GM21529 (cell line): Measurements from ENCODE around the gene TRERF1.
"Not testable (repeated sequence)": the region's sequence is repeated elsewhere in the genome, so short reads cannot be mapped to it uniquely, and the experiment has no call there.

ENCODE experiments used
- ATAC-seq: cut with Tn5 transposase; IDR thresholded peaks from one replicate; pipeline ENCODE4 v1.9.1; 2021; ENCODE audit not compliant: unreplicated experiment

Gene TRERF1

GRCh38 chr6:42451333-42452170, at the start of gene TRERF1:
Gene TRERF1, minus strand, starts transcription at chr6:42451926. Its CDS starts 182,336 bp downstream, at chr6:42269590.
- ATAC-seq = peak; percentile 37

GRCh38 chr6:42498473-42499128, 46.9 kb upstream of the TRERF1 start:
- ATAC-seq = no peak

GRCh38 chr6:42493914-42494539, 42.3 kb upstream of the TRERF1 start:
- no peak for ATAC-seq

GRCh38 chr6:42488129-42488528, 36.4 kb upstream of the TRERF1 start:
- ATAC-seq = no peak

- ATAC-seq = no peak
Observed at GRCh38 chr6:42484261-42484660, 32.5 kb upstream of the TRERF1 start.

- ATAC-seq = no peak
Observed at GRCh38 chr6:42482174-42482573, 30.4 kb upstream of the TRERF1 start.

GRCh38 chr6:42471714-42472113, 20.0 kb upstream of the TRERF1 start:
- ATAC-seq = no peak

- no peak for ATAC-seq
Observed at GRCh38 chr6:42471142-42471541, 19.4 kb upstream of the TRERF1 start.

GRCh38 chr6:42468273-42468672, 16.5 kb upstream of the TRERF1 start:
- no peak for ATAC-seq

- ATAC-seq = no peak
Observed at GRCh38 chr6:42467651-42468050, 15.9 kb upstream of the TRERF1 start.

- not testable (repeated sequence) for ATAC-seq
Observed at GRCh38 chr6:42466470-42466869, 14.7 kb upstream of the TRERF1 start.

GRCh38 chr6:42462474-42462972, 10.8 kb upstream of the TRERF1 start:
- no peak for ATAC-seq

- ATAC-seq = no peak
Observed at GRCh38 chr6:42460883-42461282, 9.2 kb upstream of the TRERF1 start.

GRCh38 chr6:42459888-42460287, 8.2 kb upstream of the TRERF1 start:
- ATAC-seq = no peak

- no peak for ATAC-seq
Observed at GRCh38 chr6:42454428-42454791, 2.7 kb upstream of the TRERF1 start.

GRCh38 chr6:42453654-42454427, 2.1 kb upstream of the TRERF1 start:
- ATAC-seq = no peak

GRCh38 chr6:42453031-42453653, 1.4 kb upstream of the TRERF1 start:
- peak; percentile 62 for ATAC-seq

- ATAC-seq = peak; percentile 41
Observed at GRCh38 chr6:42452171-42453030, 675 bp upstream of the TRERF1 start.

- ATAC-seq = no peak
Observed at GRCh38 chr6:42450477-42451332, 1.0 kb downstream of the TRERF1 start.
